ENCODE data around the gene HUS1.

DNA sequence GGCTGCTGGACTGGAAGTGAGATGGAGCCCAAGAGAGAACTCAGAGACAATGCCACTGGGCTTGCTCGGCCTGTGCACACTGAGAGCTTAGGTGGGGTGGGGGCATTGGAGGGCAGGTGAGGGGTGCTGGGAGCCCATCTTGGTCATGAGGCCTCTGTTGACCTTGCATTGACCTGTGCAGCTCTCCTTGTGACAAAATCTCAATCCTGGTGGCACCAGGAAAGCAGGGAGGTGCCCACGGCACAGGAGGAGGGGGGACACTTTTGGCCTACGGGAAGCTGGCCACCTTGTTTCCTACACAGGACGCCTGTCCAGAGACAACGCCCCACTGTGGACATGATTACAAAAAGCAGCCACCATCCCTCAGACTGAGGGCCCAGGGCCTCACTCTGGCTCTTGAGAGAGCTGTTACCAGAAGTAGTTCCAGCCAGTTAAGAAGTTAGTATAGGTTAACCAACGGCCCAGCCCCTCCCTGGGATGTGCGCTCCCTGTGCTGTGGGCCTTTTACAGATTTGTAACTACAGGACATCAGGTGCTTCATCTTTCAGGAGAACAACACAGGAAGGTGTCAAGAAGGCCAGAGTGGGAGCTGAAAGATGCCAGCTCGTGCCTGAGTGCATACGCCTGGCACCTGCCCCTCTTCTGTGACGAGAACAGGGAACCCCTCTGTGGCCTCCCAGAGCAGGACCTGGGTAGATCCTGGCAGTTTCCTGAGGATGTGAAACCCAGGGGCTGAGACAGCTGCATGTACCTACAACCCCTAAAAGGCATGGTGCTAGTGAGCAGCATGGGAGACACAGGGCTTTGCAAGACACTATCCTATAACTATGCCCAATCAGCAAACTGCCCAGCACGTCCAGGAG is 41.5 kb downstream of the HUS1 start:
- TF ChIP-seq EP300 (IDR thresholded peaks at IDR 0.05): no peak
- no peak for TF ChIP-seq POLR2A (IDR thresholded peaks at IDR 0.05)
- TF ChIP-seq, protein P1, sequence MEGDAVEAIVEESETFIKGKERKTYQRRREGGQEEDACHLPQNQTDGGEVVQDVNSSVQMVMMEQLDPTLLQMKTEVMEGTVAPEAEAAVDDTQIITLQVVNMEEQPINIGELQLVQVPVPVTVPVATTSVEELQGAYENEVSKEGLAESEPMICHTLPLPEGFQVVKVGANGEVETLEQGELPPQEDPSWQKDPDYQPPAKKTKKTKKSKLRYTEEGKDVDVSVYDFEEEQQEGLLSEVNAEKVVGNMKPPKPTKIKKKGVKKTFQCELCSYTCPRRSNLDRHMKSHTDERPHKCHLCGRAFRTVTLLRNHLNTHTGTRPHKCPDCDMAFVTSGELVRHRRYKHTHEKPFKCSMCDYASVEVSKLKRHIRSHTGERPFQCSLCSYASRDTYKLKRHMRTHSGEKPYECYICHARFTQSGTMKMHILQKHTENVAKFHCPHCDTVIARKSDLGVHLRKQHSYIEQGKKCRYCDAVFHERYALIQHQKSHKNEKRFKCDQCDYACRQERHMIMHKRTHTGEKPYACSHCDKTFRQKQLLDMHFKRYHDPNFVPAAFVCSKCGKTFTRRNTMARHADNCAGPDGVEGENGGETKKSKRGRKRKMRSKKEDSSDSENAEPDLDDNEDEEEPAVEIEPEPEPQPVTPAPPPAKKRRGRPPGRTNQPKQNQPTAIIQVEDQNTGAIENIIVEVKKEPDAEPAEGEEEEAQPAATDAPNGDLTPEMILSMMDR (IDR thresholded peaks at IDR 0.05): no peak
